Measurements from ENCODE around the gene DESI2.
"Not testable (repeated sequence)": the region's sequence is repeated elsewhere in the genome, so short reads cannot be mapped to it uniquely, and the experiment has no call there.

Gene DESI2

DNA sequence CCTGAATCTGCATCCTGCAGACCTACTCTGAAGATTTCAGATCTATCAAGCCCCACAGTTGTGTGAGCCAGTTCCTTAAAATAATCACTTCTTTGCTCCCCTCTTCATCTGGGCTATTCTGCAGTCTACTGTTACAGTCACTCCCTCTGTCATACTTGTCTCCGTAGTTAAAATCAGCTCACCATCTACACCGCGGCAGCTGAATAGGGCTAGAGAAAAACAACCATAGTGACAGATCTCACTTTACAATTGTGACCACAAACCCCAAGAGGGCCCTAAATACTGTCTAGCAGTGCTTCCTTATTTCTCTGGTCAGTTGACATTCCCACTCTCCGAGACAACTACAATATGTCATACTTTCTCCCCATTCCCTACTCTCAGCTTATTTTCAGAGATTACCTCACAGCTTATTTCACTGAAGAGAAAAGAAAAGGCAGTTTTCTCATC lies 12.9 kb downstream of the DESI2 start:
- no peak for FAIRE-seq
- no peak for TF ChIP-seq POLR2A (IDR thresholded peaks at IDR 0.05; ENCODE audit: low read depth, low read length)
- no peak for DNase-seq (ENCODE audit: insufficient read length, low spot score)

DNA sequence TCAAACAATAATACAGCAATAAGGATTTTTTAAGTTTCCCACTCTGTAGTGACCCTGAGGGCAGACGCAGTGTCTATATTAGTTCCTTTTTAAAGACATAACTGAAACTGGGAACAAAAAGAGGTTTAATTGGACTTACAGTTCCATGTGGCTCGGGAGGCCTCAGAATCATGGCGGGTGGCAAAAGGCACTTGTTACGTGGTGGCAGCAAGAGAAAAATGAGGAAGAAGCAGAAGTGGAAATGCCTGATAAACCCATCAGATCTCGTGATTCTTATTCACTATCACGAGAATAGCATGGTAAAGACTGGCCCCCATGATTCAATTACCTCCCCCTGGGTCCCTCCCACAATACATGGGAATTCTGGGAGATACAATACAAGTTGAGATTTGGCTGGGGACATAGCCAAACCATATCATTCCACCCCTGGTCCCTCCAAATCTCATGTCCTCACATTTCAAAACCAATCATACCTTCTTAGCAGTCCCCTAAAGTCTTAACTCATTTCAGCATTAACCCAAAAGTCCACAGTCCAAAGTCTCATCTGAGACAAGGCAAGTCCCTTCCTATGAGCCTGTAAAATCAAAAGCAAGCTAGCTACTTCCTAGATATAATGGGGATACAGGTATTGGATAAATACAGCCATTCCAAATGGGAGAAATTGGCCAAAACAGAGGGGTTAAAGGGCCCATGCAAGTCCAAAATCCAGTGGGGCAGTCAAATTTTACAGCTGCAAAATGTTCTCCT lies 13.9 kb downstream of the DESI2 start:
- FAIRE-seq = not testable (repeated sequence)

DNA sequence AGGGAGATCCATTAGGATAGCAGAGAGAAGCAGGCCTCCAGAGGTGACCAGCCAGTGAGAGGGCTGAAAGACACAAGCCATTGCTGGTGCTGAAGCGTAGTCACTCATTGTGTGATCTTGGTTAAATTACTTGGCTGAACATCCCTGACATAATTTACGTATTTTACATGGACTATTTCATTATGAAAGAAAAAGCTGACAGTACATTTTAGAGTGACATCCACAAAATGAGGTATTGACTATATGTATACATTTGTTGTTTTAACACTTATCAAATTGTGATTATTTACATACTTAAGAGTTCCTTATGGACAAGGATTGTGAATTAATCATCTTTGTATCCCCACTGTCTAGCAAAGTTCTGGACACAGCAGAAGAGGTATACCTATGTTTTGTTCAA lies 14.9 kb downstream of the DESI2 start:
- no peak for TF ChIP-seq POLR2A (IDR thresholded peaks at IDR 0.05; ENCODE audit: low read depth, low read length)
- DNase-seq (ENCODE audit: insufficient read length, low spot score) (no peak), FAIRE-seq (no peak)

More for the DNA sequence above, 13.9 kb downstream of the DESI2 start:
- DNase-seq (ENCODE audit: insufficient read length, low spot score) = not testable (repeated sequence)

DNA sequence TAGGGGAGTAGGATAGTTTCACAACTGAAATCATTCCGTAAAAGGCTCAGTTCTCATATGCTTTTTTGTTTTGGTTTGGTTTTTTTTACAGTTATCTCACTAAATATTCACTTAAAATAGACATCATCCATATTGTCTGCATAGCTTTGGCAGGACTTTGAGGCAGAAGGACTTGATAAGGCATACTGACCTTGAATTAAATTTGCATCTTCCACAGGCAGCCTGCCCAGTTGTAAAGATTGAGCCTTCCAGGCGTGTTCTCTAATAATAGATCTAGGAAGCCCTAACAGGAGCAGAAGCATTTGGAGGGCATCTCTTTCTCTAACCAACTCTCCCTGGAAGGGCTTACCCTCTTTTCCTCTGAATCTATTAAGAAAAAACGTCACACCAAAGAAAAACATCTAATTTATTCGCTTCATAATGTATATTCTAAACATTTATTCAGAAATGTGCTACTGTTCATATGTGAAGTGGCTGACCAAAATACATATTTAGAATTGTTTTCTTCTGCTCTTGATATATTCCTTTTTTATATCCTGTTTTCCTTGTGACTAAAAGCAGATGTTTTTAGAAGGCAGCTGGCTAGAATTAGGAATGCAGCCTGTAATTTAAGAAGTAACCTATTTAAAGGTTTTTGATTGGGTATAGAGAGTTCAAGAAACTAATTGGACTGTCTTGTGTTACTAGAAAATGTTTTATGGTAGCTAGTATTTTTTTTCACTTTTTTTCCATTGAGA lies 20.2 kb downstream of the DESI2 start:
- FAIRE-seq (no peak), DNase-seq (ENCODE audit: insufficient read length, low spot score) (no peak)
- TF ChIP-seq POLR2A (IDR thresholded peaks at IDR 0.05; ENCODE audit: low read depth, low read length) = no peak

DNA sequence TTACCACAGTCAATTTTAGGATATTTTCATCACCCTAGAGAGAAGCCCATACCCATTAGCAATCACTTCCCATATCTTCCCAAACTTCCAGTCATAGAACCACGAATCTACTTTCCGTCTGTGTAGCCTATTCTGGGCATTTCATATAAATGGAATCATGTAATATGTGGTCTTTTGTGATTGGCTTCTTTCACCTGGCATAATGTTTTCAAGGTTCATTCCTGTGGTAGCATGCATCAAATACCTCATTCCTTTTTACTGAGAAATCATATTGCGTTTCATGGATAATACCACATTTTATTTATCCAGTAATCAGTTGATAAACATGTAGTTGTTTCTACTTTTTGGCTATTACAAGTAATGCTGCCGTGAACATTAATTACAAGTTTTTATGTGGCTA lies 21.5 kb downstream of the DESI2 start:
- DNase-seq (ENCODE audit: insufficient read length, low spot score) (no peak), FAIRE-seq (no peak)
- no peak for TF ChIP-seq POLR2A (IDR thresholded peaks at IDR 0.05; ENCODE audit: low read depth, low read length)

DNA sequence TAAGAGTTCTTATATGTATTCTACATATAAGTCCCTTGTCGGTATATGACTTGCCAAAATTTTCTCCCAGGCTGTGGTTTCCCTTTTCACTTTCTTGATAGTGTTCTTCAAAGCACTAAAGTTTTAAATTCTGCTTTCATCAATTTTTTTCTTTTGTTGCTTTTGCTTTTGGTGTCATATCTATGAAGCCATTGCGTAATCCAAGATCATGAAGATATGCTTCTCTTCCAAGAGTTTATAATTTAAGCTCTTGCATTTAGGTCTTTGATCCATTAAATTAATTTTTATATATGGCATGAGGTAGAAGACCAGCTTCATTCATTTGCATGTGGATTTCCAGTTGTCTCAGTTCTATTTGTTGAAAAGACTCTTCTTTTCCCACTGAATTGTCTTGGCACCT lies 22.2 kb downstream of the DESI2 start:
- FAIRE-seq = no peak
- TF ChIP-seq POLR2A (IDR thresholded peaks at IDR 0.05; ENCODE audit: low read depth, low read length) = no peak
- no peak for DNase-seq (ENCODE audit: insufficient read length, low spot score)

DNA sequence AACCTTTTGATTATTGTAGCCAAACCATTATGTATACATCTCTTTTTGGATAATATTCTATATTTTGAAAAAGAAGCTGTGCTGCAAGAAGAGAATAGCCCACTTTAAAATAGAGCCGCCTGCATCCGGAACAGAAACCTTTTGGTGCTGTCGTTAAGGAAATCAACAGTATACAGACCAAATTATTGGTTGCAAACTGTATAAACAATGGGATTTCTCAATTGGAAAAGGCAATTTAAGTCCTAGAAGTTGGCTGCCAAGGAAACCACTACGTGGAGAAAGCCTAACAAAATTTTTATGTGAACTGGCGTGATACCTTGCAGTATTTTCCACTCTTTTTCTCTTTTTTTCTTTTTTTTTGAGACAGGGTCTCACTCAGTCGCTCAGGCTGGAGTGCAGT lies 25.8 kb downstream of the DESI2 start:
- TF ChIP-seq POLR2A (IDR thresholded peaks at IDR 0.05; ENCODE audit: low read depth, low read length) = no peak
- FAIRE-seq (no peak), DNase-seq (ENCODE audit: insufficient read length, low spot score) (no peak)

DNA sequence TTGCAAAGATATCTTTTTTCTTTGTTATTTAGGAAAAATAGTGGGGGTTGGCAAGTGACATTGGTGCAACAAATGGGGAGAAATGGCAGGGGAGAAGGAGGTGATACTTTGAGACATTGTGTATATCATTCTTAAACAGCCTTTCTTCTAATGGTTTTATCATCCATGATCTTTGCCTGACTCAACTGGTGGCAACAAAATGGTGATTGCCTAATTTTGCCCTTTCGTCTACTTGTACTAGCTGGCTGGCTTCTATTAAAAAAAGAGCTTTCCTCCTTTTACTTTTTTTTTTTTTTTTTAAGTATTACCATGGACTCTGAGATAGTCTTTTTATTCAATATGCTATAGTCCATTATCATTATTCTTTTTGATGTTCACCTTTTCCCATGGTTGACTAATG lies 27.7 kb downstream of the DESI2 start:
- DNase-seq (ENCODE audit: insufficient read length, low spot score) = no peak
- no peak for TF ChIP-seq POLR2A (IDR thresholded peaks at IDR 0.05; ENCODE audit: low read depth, low read length)
- no peak for FAIRE-seq

DNA sequence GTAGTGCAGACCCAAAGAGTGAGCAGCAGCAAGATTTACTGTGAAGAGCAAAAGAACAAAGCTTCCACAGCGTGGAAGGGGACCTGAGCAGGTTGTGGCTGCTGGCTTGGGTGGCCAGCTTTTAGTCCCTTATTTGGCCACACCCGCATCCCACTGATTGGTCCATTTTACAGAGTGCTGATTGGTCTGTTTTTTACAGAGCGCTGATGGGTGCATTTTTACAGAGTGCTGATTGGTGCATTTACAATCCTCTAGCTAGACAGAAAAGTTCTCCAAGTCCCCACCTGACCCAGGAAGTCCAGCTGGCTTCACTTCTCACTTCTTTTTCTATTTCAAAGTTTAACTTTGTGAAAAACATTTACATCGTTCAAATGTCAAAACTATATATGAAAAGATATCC lies 29.2 kb downstream of the DESI2 start:
- not testable (repeated sequence) for DNase-seq (ENCODE audit: insufficient read length, low spot score); FAIRE-seq

DNA sequence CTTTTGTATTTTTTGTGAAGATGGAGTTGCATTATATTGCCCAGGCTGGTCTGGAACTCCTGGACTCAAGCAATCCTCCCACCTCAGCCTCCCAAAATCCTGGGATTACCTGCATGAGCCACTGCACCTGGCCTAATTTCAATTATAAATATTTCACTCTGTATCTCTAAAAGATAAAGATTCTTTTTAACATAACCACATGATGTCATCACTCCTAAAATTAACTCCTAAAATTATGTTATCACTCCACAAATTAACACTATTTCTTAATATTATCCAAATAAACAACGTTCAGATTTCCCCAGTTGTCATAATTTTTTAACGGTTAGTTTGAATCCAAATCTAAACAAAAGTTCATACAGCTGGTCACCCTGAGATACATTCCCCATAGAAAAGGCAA lies 43.0 kb downstream of the DESI2 start:
- FAIRE-seq = no peak

DNA sequence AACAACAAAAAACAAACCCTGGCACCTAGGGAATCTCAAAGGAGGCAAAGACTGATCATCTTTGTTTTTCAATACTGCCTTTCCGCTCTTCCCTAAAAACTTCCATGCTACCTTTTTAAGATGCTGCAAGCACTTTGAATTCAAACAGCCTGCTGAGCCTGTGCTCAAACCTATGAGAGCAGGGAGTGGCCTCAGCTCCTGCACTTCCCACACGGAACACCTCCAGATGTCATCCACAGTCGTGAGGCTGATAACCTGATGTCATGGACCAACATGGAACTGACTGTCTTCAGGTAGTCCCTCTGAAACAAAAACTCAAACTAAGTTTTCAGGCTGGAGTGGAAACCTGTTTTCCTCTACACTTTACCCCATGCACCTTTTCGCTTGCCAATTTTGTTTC lies 46.8 kb downstream of the DESI2 start:
- DNase-seq (ENCODE audit: insufficient read length, low spot score) (no peak), FAIRE-seq (no peak)
- no peak for TF ChIP-seq POLR2A (IDR thresholded peaks at IDR 0.05; ENCODE audit: low read depth, low read length)

More for the DNA sequence above, 43.0 kb downstream of the DESI2 start:
- TF ChIP-seq POLR2A (IDR thresholded peaks at IDR 0.05; ENCODE audit: low read depth, low read length) = no peak
- DNase-seq (ENCODE audit: insufficient read length, low spot score) = no peak

DNA sequence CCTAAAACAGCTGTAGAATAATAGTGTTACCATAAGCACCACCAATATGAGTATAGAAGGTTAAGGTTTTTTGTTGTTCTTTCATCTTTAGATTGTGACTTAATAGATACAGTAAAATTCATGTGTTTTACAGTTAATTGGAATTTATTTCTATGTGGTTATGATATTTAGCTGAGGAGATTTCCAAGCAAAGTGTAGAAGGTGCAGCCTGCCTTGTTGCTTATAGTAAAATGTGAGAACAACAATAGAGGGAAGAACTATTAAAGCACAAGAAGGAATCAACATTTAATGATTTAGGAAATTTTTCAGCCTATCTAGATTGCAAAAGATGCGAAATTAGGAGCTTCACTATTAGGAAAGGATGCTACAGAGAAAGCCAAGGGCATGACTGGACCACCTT lies 47.9 kb downstream of the DESI2 start:
- no peak for DNase-seq (ENCODE audit: insufficient read length, low spot score)
- TF ChIP-seq POLR2A (IDR thresholded peaks at IDR 0.05; ENCODE audit: low read depth, low read length) = no peak
- no peak for FAIRE-seq

DNA sequence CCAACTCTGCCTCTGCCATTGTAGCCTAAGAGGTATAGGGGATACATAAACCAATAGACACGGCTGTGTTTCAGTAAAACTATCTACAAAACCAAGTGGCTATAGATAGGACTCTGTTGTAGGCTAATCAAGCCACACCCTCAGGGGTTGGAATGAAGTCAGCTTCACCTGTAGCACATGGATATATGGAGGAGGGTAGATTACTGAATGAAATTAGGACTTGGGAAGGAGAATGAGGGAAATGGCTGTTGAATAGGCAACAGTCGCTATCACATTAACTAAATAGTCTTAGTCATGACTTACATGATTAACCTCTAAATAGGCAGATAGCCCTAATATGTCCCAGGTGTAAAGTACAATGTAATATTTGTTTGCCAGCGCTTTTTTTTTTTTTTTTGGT lies 49.7 kb downstream of the DESI2 start:
- TF ChIP-seq POLR2A (IDR thresholded peaks at IDR 0.05; ENCODE audit: low read depth, low read length) = no peak
- DNase-seq (ENCODE audit: insufficient read length, low spot score) = no peak
- no peak for FAIRE-seq

DNA sequence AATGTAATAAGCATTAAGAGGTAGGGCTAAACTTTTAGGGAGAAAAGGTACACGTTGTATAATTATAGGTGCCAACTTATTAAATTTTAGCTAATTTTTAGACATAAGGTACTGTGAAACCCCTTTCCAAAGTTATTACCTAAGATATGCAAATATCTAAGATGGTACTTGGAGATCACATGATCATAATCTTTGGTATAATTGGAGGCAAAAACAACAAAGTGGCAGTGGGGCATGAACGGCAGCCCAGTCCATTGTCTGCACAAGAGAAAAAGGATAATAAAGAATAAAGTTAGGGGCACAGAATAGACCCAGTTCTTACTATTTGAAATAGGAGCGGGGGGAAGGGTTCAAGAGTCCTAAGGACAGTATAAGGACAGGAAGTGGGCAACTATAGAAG lies 51.2 kb downstream of the DESI2 start:
- no peak for TF ChIP-seq POLR2A (IDR thresholded peaks at IDR 0.05; ENCODE audit: low read depth, low read length)
- no peak for FAIRE-seq
- DNase-seq (ENCODE audit: insufficient read length, low spot score) = no peak

Measured in H54 (cell line).